Measurements from ENCODE around the gene TMEM200A. TPM values are rescaled to one million over a fixed set of nuclear protein-coding genes. Genes with fewer than 3 reads are reported as not detected.

TMEM200A gene
- total and polyA plus RNA-seq, 10 donors = 0.33 to 2.3 (median 1.3) TPM

DNA sequence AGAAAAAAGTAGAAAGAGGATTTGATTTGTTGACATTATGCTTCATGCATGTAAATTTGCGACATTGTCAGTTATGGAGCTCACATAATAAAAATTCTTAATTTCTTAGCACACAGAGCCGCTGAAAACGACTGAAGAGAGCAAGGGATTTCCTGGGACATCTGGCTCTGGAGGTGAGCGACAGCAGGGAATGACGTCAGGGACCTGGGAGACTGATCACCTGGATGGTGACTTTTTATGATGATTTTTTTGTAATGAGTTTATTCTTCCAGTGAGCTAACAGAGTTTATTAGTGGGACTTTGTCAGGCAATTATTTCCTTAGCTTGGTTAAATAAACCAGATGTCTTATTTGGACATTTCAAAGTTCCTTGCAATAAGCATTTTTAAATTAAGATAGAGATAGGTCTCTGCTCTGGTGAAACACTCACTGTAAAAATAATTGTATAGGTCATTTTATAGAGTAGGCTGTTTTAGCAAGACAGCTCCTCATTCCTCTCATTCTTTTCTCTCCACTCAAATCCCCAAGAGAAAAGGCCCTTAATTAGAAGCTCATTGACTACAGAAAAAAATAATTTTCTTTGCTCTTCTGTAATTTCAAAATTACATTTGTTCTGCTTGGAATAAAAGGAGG is 19.4 kb downstream of the TMEM200A start:
- H3K27ac ChIP-seq = no peak overlapping the region
- WGBS, 5 donors = 79 to 90% (median 86%) methylated on average over 5 of the region's 5 CpGs
- H3K4me1 ChIP-seq = peaks cover 0 to 13% (median 0%) of the 10 kb centered on the region in 6 donors
- H3K36me3 ChIP-seq = no peaks in the 10 kb centered on the region
- no peaks in the 10 kb centered on the region for H3K9me3 ChIP-seq
- H3K4me3 ChIP-seq = no peak overlapping the region
- H3K27me3 ChIP-seq (replicated peaks in 1 of 7) = no peaks in the 10 kb centered on the region
- intact Hi-C loops (cut with DNase I; ENCODE audit: low total_unique reads) = no loop called here
- no peak for DNase-seq
- TF ChIP-seq POLR2A (IDR thresholded peaks at IDR 0.05) (no peak), POLR2AphosphoS5 (IDR thresholded peaks at IDR 0.05) (no peak)
- TF ChIP-seq, protein P1, sequence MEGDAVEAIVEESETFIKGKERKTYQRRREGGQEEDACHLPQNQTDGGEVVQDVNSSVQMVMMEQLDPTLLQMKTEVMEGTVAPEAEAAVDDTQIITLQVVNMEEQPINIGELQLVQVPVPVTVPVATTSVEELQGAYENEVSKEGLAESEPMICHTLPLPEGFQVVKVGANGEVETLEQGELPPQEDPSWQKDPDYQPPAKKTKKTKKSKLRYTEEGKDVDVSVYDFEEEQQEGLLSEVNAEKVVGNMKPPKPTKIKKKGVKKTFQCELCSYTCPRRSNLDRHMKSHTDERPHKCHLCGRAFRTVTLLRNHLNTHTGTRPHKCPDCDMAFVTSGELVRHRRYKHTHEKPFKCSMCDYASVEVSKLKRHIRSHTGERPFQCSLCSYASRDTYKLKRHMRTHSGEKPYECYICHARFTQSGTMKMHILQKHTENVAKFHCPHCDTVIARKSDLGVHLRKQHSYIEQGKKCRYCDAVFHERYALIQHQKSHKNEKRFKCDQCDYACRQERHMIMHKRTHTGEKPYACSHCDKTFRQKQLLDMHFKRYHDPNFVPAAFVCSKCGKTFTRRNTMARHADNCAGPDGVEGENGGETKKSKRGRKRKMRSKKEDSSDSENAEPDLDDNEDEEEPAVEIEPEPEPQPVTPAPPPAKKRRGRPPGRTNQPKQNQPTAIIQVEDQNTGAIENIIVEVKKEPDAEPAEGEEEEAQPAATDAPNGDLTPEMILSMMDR (IDR thresholded peaks at IDR 0.05 in 8 of 11, conservative IDR thresholded peaks at IDR 0.05 in 3 of 11) = no peak

DNA sequence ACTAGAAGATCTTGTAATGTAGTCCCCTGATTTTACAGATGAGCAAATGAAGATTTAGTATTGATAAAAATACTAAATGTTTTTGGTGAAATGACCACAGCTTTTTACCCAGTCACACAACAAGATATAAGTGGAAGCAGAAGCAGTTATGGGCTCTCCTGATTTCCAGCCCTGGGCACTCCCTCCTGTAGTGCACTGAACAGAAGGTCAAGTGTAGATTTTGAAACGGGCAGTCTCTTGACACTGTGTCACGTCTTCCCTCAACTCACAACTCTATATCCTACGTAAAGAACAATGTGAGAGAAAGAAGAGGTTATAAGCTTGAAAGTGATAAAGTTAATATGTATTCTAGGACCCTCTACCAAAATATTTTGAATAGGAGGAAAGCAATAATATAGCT is 23.3 kb downstream of the TMEM200A start:
- H3K4me3 ChIP-seq = no peak overlapping the region
- TF ChIP-seq, protein P1 (IDR thresholded peaks at IDR 0.05 in 8 of 11, conservative IDR thresholded peaks at IDR 0.05 in 3 of 11) = no peak
- no peak for TF ChIP-seq POLR2AphosphoS5 (IDR thresholded peaks at IDR 0.05)
- TF ChIP-seq POLR2A (IDR thresholded peaks at IDR 0.05) = no peak
- no peaks in the 10 kb centered on the region for H3K4me1 ChIP-seq
- H3K27ac ChIP-seq = no peak overlapping the region
- DNase-seq = no peak
- intact Hi-C loops (cut with DNase I; ENCODE audit: low total_unique reads) = no loop called here
- no peaks in the 10 kb centered on the region for H3K27me3 ChIP-seq (replicated peaks in 1 of 7)
- no peaks in the 10 kb centered on the region for H3K9me3 ChIP-seq
- 82 to 89% (median 84%) methylated on average over 3 of the region's 3 CpGs for WGBS, 5 donors
- H3K36me3 ChIP-seq = no peaks in the 10 kb centered on the region

DNA sequence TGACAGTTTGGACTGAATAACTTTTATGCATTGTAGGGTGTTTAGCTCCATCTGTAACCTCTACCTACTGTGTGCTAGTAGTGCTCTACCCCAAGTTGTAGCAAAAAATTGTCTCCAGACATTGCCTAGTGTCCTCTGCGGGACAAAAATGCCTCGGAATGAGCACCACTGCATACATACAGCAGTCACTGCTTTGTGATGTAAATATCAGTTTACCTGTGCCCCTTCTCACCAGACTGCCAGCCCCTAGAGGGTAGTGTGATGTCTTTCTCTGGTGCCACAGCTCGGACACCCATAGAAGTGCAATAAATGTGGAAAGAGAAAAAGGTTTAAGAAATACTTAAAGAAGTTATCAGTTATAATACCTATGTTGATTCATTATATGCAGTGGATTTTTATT is 25.1 kb downstream of the TMEM200A start:
- intact Hi-C loops (cut with DNase I; ENCODE audit: low total_unique reads) = no loop called here
- H3K9me3 ChIP-seq = no peaks in the 10 kb centered on the region
- H3K27me3 ChIP-seq (replicated peaks in 1 of 7) = no peaks in the 10 kb centered on the region
- H3K27ac ChIP-seq = no peak overlapping the region
- TF ChIP-seq POLR2A (IDR thresholded peaks at IDR 0.05) (no peak), POLR2AphosphoS5 (IDR thresholded peaks at IDR 0.05) (no peak)
- TF ChIP-seq, protein P1 (IDR thresholded peaks at IDR 0.05 in 8 of 11, conservative IDR thresholded peaks at IDR 0.05 in 3 of 11) = no peak
- WGBS, 5 donors = 86 to 93% (median 88%) methylated on average over 3 of the region's 3 CpGs
- H3K4me1 ChIP-seq = no peaks in the 10 kb centered on the region
- no peaks in the 10 kb centered on the region for H3K36me3 ChIP-seq
- H3K4me3 ChIP-seq = no peak overlapping the region
- no peak for DNase-seq

DNA sequence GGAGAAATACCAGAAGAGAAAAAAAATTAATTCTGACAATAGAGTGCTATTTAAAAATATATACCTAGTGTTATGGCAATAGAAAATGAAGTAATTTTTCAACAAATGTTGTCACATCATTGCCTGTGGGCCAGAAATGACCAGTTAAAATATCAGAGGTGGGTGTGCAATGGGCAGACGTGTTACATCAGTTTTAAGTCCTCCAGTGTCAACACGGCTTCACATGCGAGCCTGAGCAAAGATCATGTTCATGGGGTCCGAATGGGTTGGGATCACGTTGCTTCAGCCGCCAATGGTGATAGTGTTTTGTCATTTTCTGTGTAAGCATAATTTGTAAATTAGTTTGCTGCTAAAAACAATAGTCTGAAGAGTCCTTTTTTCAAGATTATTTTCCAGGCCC is 27.5 kb downstream of the TMEM200A start:
- no peak overlapping the region for H3K27ac ChIP-seq
- no peaks in the 10 kb centered on the region for H3K36me3 ChIP-seq
- H3K4me1 ChIP-seq = no peaks in the 10 kb centered on the region
- no peak overlapping the region for H3K4me3 ChIP-seq
- TF ChIP-seq POLR2A (IDR thresholded peaks at IDR 0.05) (no peak), POLR2AphosphoS5 (IDR thresholded peaks at IDR 0.05) (no peak)
- TF ChIP-seq, protein P1 (IDR thresholded peaks at IDR 0.05 in 8 of 11, conservative IDR thresholded peaks at IDR 0.05 in 3 of 11) = no peak
- H3K27me3 ChIP-seq (replicated peaks in 1 of 7) = no peaks in the 10 kb centered on the region
- H3K9me3 ChIP-seq = no peaks in the 10 kb centered on the region
- DNase-seq = no peak
- intact Hi-C loops (cut with DNase I; ENCODE audit: low total_unique reads) = no loop called here
- WGBS, 5 donors = 91 to 96% (median 94%) methylated on average over 6 of the region's 6 CpGs

Data from spleen (tissue), 11 donors.